Transverse colon (tissue), 3 donors: ENCODE results near the gene CHST15.

Source experiments
- EP300 ChIP-seq: sonication (generic); formaldehyde crosslinking; IDR thresholded peaks from one replicate; pipeline ENCODE4 v1.6.1; 2017; ENCODE audit warnings: antibody characterized with exemption, low read depth
- TF ChIP-seq, protein P1 (sequence below), 5 experiments: fragments of 200-600 bp in 3 of 5; fragments of 450-650 bp in 2 of 5; sonication (generic) in 3 of 5; IDR thresholded peaks; 1 replicate in 2 of 5; 2 replicates in 3 of 5; pipeline ENCODE4 v1.5.1; 2016 to 2017; ENCODE audit warnings: antibody characterized with exemption in 5 of 5, inconsistent platforms in 3 of 5, mild to moderate bottlenecking in 2 of 5, moderate library complexity in 1 of 5

DNA sequence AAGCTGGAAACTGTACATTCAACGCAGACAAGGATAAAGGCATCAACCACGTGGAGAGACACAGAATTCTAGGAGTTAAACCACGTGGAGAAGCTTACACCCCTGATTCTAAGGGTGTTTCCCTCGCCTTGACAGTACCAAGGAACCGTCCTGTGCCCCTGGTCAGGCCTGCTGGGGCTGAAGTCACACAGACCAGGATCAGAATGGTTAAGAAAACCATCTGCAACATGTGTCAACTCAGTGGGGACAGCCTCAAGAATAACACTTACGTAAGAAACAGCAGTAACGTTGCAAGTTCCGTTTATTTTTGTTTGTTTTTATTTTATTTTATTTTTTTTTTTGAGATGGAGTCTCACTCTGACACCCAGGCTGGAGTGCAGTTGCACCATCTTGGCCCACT is 55.6 kb downstream of the CHST15 start:
- TF ChIP-seq, protein P1, sequence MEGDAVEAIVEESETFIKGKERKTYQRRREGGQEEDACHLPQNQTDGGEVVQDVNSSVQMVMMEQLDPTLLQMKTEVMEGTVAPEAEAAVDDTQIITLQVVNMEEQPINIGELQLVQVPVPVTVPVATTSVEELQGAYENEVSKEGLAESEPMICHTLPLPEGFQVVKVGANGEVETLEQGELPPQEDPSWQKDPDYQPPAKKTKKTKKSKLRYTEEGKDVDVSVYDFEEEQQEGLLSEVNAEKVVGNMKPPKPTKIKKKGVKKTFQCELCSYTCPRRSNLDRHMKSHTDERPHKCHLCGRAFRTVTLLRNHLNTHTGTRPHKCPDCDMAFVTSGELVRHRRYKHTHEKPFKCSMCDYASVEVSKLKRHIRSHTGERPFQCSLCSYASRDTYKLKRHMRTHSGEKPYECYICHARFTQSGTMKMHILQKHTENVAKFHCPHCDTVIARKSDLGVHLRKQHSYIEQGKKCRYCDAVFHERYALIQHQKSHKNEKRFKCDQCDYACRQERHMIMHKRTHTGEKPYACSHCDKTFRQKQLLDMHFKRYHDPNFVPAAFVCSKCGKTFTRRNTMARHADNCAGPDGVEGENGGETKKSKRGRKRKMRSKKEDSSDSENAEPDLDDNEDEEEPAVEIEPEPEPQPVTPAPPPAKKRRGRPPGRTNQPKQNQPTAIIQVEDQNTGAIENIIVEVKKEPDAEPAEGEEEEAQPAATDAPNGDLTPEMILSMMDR (IDR thresholded peaks at IDR 0.05), result no peak
- TF ChIP-seq EP300, result no peak
